DND-41 (cell line): ENCODE data around the gene ACTN1.
"Not testable (repeated sequence)": the region's sequence is repeated elsewhere in the genome, so short reads cannot be mapped to it uniquely, and the experiment has no call there.

Experiments used
- ATAC-seq: fragments of 200-7000 bp; cut with Tn5 transposase; 3 replicates; pipeline ENCODE4 v1.9.1; 2021; ENCODE audit warnings: low read depth; ENCODE audit not compliant: insufficient read depth
- DNase-seq: peaks from one replicate; pipeline ENCODE4 v3.0.0-alpha.2; 2020
- H2AFZ ChIP-seq: 2 replicates; pipeline ENCODE4 v1.6.0; 2012; ENCODE audit warnings: low read depth, low read length
- H3K27ac ChIP-seq: 2 replicates; pipeline ENCODE4 v1.5.1; 2012; ENCODE audit warnings: low read length, inconsistent platforms
- H3K27me3 ChIP-seq: fragments of 200-600 bp; sonication (generic); 2 replicates; pipeline ENCODE4 v1.6.0; 2012; ENCODE audit warnings: low read length, mild to moderate bottlenecking, inconsistent platforms; ENCODE audit not compliant: insufficient read depth, poor library complexity
- H3K36me3 ChIP-seq: 2 replicates; pipeline ENCODE4 v1.5.1; 2012; ENCODE audit warnings: low read length, inconsistent platforms; ENCODE audit not compliant: insufficient read depth
- H3K4me1 ChIP-seq: 2 replicates; pipeline ENCODE4 v1.5.1; 2012; ENCODE audit warnings: mild to moderate bottlenecking, low read length; ENCODE audit not compliant: insufficient read depth
- H3K4me2 ChIP-seq: 2 replicates; pipeline ENCODE4 v1.6.0; 2012; ENCODE audit warnings: mild to moderate bottlenecking, moderate library complexity, low read length, inconsistent platforms; ENCODE audit not compliant: insufficient read depth
- H3K4me3 ChIP-seq, 2 experiments: fragments of 200-600 bp in 1 of 2; shearing (Covaris generic) in 1 of 2; 2 replicates each; pipeline ENCODE4 v1.5.1; 2012 to 2016; ENCODE audit warnings: inconsistent platforms in 2 of 2, low read length in 2 of 2, mild to moderate bottlenecking in 2 of 2, low read depth in 1 of 2, moderate library complexity in 1 of 2
- H3K79me2 ChIP-seq: 2 replicates; pipeline ENCODE4 v1.6.0; 2012; ENCODE audit warnings: low read length, inconsistent platforms; ENCODE audit not compliant: insufficient read depth
- H3K9ac ChIP-seq: 2 replicates; pipeline ENCODE4 v1.6.0; 2012; ENCODE audit warnings: low read depth, mild to moderate bottlenecking, inconsistent platforms, low read length, moderate library complexity
- H3K9me3 ChIP-seq: 2 replicates; pipeline ENCODE4 v1.5.1; 2012; ENCODE audit warnings: low read length, moderate library complexity, mild to moderate bottlenecking, inconsistent platforms; ENCODE audit not compliant: insufficient read depth, severe bottlenecking
- H4K20me1 ChIP-seq: 2 replicates; pipeline ENCODE4 v1.6.0; 2012; ENCODE audit warnings: low read length; ENCODE audit not compliant: insufficient read depth
- CTCF ChIP-seq: IDR thresholded peaks from 2 replicates; pipeline ENCODE4 v1.5.1; 2012; ENCODE audit warnings: borderline replicate concordance, low read length, moderate library complexity, mild to moderate bottlenecking; ENCODE audit not compliant: poor library complexity, severe bottlenecking; ENCODE audit errors: extremely low read depth
- EZH2 ChIP-seq: IDR thresholded peaks from 3 replicates; pipeline ENCODE4 v1.6.1; 2012; ENCODE audit warnings: borderline replicate concordance, low read depth, mild to moderate bottlenecking, moderate library complexity, low read length, inconsistent platforms; ENCODE audit not compliant: severe bottlenecking

ACTN1 gene

DNA sequence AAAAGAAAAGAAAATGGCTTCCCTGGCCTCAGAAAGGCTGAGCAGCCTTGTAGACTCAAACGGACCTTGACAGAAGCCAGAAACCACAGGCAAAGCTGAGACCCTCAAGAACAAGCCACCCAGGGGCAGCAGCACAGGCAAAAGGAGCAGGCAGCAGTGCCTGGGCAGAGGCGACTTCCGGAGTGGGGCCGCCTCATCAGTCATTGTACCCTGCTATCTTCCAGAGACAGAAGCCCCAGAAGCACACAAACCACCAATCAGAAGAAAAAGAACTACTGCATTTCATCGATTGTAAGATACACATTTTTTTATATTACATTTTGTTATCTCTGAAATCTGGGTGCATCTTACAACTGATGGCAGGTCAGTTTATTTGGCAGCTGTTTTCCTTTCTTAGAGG is 128.0 kb downstream of the ACTN1 start:
- Histone ChIP-seq H2AFZ (no peak overlapping the region), H3K4me1 (no peaks in the 10 kb centered on the region), H3K27ac (no peak overlapping the region), H3K9me3 (no peaks in the 10 kb centered on the region), H3K27me3 (no peaks in the 10 kb centered on the region), H4K20me1 (no peaks in the 10 kb centered on the region), H3K36me3 (no peaks in the 10 kb centered on the region), H3K9ac (no peak overlapping the region), H3K4me2 (no peak overlapping the region), H3K79me2 (no peaks in the 10 kb centered on the region), H3K4me3 (no peak overlapping the region)
- TF ChIP-seq EZH2 (no peak), CTCF (no peak)
- DNase-seq (no peak), ATAC-seq (no peak)

DNA sequence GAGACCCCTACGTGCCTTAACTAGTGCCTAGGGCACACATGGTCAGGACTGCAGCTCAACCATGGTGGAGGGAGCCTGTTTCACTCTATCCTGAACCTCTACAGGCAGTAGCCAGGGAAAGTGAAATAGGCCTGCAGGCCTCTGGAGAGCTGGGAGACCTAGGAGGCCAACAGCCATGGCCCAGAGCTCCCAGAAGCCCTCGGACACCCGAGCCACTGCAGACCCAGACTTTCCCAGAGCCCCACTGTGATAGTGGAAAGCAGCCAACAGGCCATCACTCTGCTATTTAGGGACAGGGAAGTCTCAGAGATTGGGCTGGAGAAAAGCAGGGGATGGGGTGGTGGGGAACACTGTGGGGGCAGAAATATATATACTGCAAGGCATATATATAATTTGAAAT is 129.7 kb downstream of the ACTN1 start:
- H3K9ac ChIP-seq, result no peak overlapping the region
- H3K4me3 ChIP-seq, result no peak overlapping the region
- H3K4me2 ChIP-seq, result no peak overlapping the region
- H2AFZ ChIP-seq, result no peak overlapping the region
- TF ChIP-seq CTCF (no peak), EZH2 (no peak)
- no peaks in the 10 kb centered on the region for H3K27me3 ChIP-seq
- H3K9me3 ChIP-seq, result no peaks in the 10 kb centered on the region
- H4K20me1 ChIP-seq, result no peaks in the 10 kb centered on the region
- DNase-seq, result no peak
- no peak overlapping the region for H3K27ac ChIP-seq
- H3K4me1 ChIP-seq, result no peaks in the 10 kb centered on the region
- no peaks in the 10 kb centered on the region for H3K79me2 ChIP-seq
- H3K36me3 ChIP-seq, result no peaks in the 10 kb centered on the region
- no peak for ATAC-seq

DNA sequence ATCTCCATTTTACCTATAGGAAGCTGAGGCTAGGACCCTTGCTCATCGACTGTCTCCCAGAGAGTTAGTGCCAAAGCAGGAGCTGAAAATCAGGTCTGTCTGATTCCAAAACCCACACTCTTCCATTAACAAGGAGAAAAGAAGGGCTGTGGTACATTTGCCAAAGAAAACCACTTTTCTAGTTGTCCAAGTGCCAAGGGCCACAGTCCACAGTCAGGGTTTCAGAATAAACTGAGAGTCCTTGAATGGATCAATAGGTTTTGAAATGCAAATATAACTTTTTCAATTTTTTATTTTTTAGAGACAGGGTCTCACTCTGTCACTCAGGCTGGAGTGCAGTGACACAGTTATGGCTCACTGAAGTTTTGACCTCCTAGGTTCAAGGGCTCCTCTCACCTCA is 130.8 kb downstream of the ACTN1 start:
- TF ChIP-seq CTCF (no peak), EZH2 (no peak)
- ATAC-seq (no peak), DNase-seq (no peak)
- H4K20me1 ChIP-seq, result no peaks in the 10 kb centered on the region
- no peaks in the 10 kb centered on the region for H3K36me3 ChIP-seq
- H3K79me2 ChIP-seq, result no peaks in the 10 kb centered on the region
- H3K4me1 ChIP-seq, result peaks cover 6% of the 10 kb centered on the region
- H3K4me2 ChIP-seq, result no peak overlapping the region
- H3K9me3 ChIP-seq, result no peaks in the 10 kb centered on the region
- H3K9ac ChIP-seq, result no peak overlapping the region
- no peak overlapping the region for H3K27ac ChIP-seq
- no peak overlapping the region for H3K4me3 ChIP-seq
- H3K27me3 ChIP-seq, result no peaks in the 10 kb centered on the region
- no peak overlapping the region for H2AFZ ChIP-seq

GRCh38 chr14:68847640-68848039 is 131.5 kb downstream of the ACTN1 start:
- H3K4me2 ChIP-seq, H3K27me3 ChIP-seq, DNase-seq, H4K20me1 ChIP-seq, H3K27ac ChIP-seq, H3K79me2 ChIP-seq, H3K4me3 ChIP-seq, H3K9ac ChIP-seq, ATAC-seq, H2AFZ ChIP-seq, H3K36me3 ChIP-seq, H3K9me3 ChIP-seq, H3K4me1 ChIP-seq: not testable (repeated sequence)
